GM18505 (cell line): Measurements from ENCODE around the gene ST8SIA1.

Source experiments
- ATAC-seq: cut with Tn5 transposase; IDR thresholded peaks from one replicate; pipeline ENCODE4 v1.9.1; 2021; ENCODE audit not compliant: unreplicated experiment
- POLR2A ChIP-seq: IDR thresholded peaks from 4 replicates; pipeline ENCODE4 v1.6.1; 2011; ENCODE audit warnings: borderline replicate concordance; ENCODE audit not compliant: insufficient read depth, insufficient read length; ENCODE audit errors: extremely low read depth

The ST8SIA1 gene

DNA sequence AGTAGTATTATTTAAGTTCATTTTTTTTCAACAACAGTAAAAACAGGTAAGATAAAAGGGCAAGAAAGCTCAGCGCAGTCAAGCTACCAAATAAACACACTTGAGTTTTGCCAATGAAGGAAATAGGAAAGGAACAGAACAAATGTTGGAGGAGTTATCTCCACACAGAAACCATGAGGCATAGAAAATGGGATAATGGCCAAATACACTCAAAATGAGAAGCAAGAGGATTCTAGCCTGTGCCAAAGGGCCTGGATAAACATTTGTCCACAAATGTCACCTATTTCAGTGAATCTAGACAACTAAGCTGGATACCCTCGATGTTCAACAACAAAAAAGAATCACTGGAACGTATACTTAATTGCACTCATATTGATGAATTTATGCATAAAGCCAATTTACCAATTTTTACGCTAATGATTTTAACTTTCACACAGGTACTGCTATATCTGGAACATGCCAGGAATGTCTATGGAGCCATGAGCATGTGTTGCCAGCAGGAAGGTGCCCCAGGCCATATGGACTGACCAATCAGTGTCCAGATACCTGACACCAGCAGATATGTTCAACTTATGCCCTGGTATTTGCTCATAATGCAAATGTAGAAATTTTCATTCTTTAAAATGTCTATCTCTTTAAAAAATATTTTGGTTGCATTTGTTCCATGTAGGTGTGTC is 21.1 kb downstream of the ST8SIA1 start:
- TF ChIP-seq POLR2A: no peak
- no peak for ATAC-seq

DNA sequence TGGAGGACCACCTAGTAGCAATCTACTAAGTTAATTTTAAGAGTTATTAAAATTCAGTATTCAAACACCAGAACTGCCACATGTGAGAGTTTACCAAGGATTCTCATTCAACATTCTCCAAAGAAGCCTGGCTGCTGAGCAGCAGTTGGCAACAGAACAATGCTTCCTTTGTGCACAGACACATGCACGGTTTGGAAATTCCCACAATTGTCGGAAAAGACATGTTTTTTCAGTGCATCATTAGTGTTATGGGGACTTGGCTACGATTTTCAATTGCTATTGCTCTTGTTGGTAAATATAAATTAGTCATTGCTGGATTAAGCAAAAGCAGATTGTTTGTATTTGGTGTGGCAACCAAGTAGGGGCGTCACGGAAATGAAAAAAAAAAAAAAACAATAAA is 22.2 kb downstream of the ST8SIA1 start:
- no peak for ATAC-seq
- no peak for TF ChIP-seq POLR2A

DNA sequence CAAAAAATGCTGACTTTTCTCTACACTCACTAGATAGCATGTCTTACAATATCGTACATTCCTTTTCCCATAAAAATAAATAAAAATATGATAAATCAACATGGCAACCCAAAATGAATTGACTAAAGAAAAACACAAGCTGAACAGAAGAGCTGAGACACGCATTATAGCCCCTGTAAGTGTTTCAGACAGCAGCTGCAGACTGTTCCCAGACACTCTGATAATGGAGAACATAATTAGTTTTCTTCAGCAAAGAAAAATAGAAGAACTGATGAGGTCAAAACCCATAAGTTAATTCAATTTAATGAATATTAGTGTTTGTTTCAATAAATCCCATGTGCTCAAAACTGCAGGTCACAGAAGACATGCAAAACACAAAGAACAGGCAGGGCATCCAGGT is 23.8 kb downstream of the ST8SIA1 start:
- no peak for TF ChIP-seq POLR2A
- ATAC-seq: no peak

DNA sequence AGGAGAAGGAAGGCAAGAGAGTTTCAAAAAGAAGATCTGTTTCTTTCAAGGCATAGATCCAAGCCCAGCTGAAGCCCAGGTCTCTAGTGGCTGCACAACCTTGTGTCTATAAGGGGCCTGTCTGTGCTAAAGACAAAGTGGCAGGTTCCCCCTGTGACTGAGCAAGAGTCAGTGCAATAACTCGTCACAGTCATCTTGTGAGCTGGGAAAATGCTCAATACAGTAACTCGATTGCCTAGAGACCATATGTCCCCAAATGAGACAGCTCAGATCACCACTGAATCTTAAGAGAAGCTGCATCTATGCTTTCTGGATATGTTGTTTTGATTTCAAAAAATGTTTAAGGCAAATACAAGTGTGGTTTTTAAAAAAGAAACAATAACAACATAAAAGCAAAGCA is 24.2 kb downstream of the ST8SIA1 start:
- no peak for ATAC-seq
- TF ChIP-seq POLR2A: no peak

DNA sequence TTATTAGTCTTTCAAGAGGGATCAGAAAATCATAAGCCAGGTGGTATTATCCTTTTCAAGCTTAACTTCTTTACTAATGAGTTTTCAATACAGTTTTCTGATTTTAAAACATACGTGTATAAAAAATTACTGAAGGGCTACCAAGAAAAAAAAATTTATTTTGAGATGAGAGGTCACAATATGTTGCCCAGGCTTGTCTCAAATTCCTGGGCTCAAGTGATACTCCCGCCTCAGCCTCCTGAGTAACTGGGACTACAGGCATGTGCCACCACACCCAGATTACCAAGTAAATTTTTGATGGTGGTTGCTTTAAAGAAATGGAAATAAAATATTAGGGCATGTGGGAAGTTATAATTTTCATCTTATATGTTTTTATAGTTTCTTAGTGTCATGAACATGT is 26.7 kb downstream of the ST8SIA1 start:
- no peak for ATAC-seq
- no peak for TF ChIP-seq POLR2A

DNA sequence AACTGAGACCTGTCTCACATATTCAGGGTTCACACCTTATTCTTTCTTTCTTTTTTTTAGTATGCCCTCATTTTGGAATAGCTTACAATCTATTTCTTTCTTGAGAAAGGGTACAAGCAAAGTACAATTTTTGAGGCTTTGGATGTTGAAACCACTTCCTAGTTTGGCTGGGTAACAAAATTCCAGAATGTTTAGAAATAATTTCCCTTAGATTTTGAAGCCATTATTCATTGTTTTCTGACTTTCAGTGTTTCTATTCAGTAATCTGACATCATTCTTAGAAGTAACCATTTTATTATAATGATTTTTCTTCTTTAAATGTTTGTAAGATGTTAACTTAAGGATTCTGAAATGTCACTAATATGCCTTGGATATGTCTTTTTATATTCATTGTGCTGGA is 28.2 kb downstream of the ST8SIA1 start:
- ATAC-seq: no peak
- TF ChIP-seq POLR2A: no peak

DNA sequence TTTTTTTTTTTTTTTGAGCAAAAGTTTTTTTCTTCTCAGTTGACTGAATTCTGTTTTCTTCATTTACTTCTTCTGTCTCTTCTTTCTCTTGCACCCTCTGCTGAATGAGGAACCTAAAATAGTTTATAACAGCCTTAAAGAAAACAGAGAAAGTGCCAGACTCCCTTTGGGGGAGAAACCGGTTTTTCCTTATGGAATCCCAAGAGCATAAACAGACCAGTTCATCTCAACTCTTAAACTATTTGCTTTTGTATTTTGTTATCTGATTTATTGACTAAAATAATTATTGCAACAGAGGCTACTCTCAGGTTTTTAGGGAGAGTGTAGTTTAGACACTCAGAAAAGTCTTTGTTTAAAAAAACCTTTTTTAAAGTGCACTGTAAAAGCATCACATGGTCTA is 30.2 kb downstream of the ST8SIA1 start:
- no peak for ATAC-seq
- no peak for TF ChIP-seq POLR2A

DNA sequence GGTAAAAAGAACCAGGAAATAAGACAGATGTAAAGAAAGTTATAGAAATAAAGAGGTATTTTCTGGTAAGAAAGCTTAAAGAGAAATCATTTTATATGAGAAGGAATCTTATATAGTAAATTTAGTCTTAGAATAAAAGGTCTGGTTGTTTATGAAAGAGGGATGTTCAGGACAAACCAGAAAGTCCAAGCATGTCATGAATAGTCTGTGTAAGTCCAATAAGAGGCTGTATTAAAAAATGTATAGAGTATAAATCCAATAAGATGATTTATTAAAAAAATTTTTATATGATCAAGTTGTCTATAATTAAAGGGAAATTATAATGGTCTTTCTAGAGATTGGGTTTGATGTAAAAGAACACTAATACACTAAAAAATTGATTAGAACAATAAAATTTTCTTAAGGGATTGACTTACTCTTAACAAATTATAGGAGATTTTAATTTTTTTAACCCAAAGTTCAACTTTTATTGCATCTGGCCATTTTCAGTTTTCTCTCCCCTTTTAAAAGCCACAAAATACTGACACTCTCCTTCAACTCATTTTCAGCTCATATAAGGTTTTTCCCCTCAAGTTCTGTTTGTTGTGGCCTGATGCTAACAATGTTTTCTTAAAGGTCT is 35.1 kb downstream of the ST8SIA1 start:
- no peak for TF ChIP-seq POLR2A
- ATAC-seq: no peak

DNA sequence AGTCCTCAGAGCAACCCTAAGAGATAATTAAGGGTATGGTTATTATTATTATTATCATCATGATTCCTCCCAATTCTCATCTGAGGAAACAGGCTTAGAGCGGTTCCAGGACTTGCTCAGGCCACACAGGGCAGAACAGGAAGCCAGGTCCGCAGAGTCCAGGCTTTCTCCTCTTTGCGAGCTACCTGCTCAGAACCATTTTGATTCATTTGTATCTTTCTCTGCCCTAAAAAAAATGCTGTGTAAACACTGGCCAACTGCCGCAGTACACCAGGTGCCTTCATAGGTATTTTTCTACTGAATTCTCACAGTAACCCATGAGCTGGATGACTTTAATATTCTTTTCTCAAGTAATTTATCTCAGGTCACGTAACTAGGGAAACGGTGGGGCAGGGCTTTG is 45.3 kb downstream of the ST8SIA1 start:
- no peak for ATAC-seq
- no peak for TF ChIP-seq POLR2A

DNA sequence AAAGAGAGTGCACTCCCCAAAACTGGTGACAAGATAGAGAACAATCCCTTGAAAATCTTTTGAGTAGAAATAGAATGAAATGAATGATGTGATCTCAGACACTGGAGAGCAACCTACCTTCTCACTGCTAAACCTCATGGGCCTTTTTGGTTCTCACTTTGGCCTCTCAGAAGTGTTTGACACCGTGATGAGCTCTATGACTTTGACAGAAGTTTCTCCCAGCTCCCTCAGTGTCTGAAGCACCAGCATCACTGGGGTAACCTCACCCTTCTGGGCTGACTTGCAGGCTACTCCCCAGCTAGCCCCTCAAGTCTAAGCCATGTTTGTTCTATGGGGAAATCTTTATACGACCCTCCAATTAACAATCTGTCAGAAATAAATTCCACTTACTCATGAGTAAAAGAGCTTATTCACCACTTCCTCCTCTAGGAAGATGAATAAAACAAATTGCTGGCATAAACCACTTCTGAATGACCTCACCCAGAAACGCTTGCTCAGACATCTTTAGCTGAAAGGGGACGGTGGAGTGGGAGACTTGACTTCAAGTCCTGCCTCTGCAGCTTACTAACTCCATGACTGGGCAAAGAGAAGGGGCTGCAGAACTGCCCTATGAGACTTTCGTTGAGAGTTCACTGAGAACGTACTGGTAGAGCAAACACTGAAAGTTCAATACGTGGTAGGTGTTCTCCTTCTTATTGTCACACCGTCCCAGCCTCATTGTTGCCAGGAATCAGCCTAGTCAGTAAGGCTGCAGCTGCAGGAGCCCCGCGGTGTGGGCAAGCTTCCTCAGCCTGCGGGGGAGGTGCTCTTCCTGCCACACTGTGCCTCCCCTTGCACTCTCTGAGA is 46.5 kb downstream of the ST8SIA1 start:
- no peak for TF ChIP-seq POLR2A
- no peak for ATAC-seq

DNA sequence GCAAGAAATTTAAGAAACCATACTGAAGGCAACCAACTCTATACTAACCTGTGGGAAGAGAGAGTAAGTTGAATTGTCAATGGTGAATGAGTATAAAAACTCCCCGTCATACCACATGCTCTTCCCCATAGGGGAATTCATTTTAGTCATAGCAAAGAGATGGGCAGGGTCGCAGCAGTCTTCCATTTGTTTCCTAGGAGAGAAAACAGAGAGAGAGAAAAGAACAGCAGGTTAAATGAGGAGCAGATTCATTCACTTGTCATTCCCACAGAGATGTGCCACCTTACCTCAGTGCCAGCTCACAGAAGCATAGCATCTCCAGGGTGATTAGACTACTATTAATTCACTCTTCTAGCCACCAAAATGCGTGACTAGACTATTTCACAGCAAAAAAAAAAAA is 47.4 kb downstream of the ST8SIA1 start:
- no peak for ATAC-seq
- no peak for TF ChIP-seq POLR2A

DNA sequence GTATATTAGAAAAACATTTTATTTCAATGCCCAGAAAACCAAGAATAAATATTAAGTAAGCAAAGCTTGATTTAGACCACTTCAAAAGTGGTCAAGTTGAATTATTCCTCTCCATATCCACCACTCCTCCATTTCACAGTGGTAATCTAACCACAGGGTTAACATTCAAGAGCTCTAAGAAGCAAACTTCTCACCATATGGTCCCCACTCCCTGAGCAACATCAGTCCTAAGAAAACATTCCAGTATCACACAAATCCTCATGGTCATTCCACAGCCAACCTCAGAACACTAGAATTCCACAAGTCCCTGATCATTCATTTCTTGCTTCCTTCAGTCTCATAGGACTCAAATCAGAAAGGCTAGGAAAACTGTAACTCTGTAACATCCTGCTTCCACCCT is 47.9 kb downstream of the ST8SIA1 start:
- ATAC-seq: no peak
- TF ChIP-seq POLR2A: no peak

DNA sequence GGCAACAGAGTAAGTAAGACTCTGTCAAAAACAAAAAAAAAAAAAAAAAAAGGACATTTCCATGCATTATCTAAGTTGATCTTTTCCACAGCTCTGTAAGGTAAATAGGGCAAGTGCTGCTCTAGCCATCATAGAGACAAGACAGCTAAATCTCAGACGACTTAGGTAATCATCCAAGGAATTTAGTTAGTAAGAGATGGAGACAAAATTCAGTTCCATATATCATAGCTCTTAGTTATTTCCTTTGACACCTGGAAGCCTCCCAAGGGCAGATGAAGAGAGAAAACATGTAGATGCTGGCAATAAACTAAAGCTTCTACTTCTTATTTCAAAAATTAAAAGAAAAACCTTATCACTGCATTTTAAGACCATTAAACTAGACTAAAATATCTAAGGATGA is 48.7 kb downstream of the ST8SIA1 start:
- no peak for TF ChIP-seq POLR2A
- ATAC-seq: no peak

DNA sequence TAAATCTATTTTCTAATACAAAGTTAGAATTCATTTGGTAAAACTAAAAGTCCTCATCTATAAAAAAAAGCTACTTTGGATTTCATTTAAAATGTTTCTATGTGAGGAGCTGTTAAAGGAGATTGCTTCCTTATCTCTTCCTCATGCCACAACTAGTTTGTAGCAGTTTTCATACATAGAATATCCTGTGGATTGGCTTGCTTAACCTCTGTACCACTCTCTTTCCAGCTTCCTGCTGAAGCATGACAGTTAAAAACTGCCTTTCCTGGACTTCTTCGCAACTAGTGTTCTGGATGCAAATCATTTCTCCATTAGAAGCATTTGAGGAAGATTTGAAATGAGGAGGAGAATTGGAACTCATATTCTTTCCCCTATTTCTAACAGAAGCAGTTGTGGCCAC is 49.6 kb downstream of the ST8SIA1 start:
- no peak for ATAC-seq
- TF ChIP-seq POLR2A: no peak
